NCI-H1694 (cell line): ENCODE results near the gene STPG1.

Experiments used
- DNase-seq: peaks from one replicate; lab custom pipeline; 2025; lab: John Stamatoyannopoulos, UW

STPG1 gene

GRCh38 chr1:24317956-24318614 is 95.5 kb downstream of the STPG1 start:
- no peak for DNase-seq

- no peak for DNase-seq
These were observed 96.5 kb downstream of the STPG1 start for GRCh38 chr1:24317081-24317480.

- peak; percentile 13 for DNase-seq
These were observed 96.9 kb downstream of the STPG1 start for GRCh38 chr1:24316645-24317044.

- DNase-seq: no peak
These were observed 98.2 kb downstream of the STPG1 start for GRCh38 chr1:24315391-24315790.

GRCh38 chr1:24311741-24312140 is 101.8 kb downstream of the STPG1 start:
- no peak for DNase-seq

- no peak for DNase-seq
These were observed 102.3 kb downstream of the STPG1 start for GRCh38 chr1:24311234-24311633.

GRCh38 chr1:24309762-24310485 is 103.7 kb downstream of the STPG1 start:
- no peak for DNase-seq

- DNase-seq: no peak
These were observed 105.1 kb downstream of the STPG1 start for GRCh38 chr1:24308365-24309015.
